GM18951 (cell line): Measurements from ENCODE around the gene PYCARD.

Experiments
- POLR2A ChIP-seq: IDR thresholded peaks from 4 replicates; pipeline ENCODE4 v1.6.1; 2011; ENCODE audit warnings: mild to moderate bottlenecking; ENCODE audit not compliant: insufficient read length, insufficient read depth; ENCODE audit errors: extremely low read depth
- in situ Hi-C: fragments of 300-500 bp; cut with MboI; formaldehyde crosslinking; loops from one replicate; pipeline ENCODE4 v1.12.0; 2022; ENCODE audit warnings: low sequenced_read_pairs, mixed read lengths, inconsistent platforms; ENCODE audit not compliant: unreplicated experiment

PYCARD gene

DNA sequence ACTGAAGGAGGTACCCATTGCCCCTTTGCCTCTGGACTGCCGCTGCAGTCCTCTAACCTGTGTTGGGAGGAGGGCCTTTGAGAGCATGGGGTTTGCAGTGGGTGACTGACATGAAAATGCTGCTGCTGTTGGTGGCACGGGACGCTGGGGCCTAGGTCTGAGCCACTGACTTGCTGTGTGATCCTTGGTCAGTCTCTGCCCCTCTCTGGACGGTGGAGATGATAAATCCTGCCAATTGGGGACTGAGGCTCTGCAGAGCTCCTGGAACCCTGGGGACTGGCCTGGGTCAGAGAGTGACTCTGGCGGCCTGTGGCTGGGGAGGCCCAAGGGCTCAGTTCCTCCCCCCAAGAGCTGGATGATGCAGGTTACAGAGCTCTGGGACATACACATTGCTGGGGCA lies 20.5 kb upstream of the PYCARD start:
- TF ChIP-seq POLR2A: no peak
- in situ Hi-C loops: no loop called here

- no peak for TF ChIP-seq POLR2A
- in situ Hi-C loops: no loop called here
Measured at GRCh38 chr16:31221357-31222160, 19.0 kb upstream of the PYCARD start.

- TF ChIP-seq POLR2A: no peak
- in situ Hi-C loops: no loop called here
Measured at GRCh38 chr16:31219154-31219741, 16.7 kb upstream of the PYCARD start.

- in situ Hi-C loops: no loop called here
- no peak for TF ChIP-seq POLR2A
Measured at GRCh38 chr16:31217136-31217530, 14.6 kb upstream of the PYCARD start.

GRCh38 chr16:31216422-31217135 lies 14.0 kb upstream of the PYCARD start, which contains the start of gene PYDC1:
Gene PYDC1, minus strand, starts transcription at chr16:31217135. Its CDS starts 107 bp downstream, at chr16:31217028.
- in situ Hi-C loops: no loop called here
- no peak for TF ChIP-seq POLR2A

- TF ChIP-seq POLR2A: no peak
- in situ Hi-C loops: no loop called here
Measured at GRCh38 chr16:31215287-31216162, 13.0 kb upstream of the PYCARD start.

GRCh38 chr16:31214708-31215286 lies 12.2 kb upstream of the PYCARD start:
- in situ Hi-C loops: no loop called here
- TF ChIP-seq POLR2A: no peak

DNA sequence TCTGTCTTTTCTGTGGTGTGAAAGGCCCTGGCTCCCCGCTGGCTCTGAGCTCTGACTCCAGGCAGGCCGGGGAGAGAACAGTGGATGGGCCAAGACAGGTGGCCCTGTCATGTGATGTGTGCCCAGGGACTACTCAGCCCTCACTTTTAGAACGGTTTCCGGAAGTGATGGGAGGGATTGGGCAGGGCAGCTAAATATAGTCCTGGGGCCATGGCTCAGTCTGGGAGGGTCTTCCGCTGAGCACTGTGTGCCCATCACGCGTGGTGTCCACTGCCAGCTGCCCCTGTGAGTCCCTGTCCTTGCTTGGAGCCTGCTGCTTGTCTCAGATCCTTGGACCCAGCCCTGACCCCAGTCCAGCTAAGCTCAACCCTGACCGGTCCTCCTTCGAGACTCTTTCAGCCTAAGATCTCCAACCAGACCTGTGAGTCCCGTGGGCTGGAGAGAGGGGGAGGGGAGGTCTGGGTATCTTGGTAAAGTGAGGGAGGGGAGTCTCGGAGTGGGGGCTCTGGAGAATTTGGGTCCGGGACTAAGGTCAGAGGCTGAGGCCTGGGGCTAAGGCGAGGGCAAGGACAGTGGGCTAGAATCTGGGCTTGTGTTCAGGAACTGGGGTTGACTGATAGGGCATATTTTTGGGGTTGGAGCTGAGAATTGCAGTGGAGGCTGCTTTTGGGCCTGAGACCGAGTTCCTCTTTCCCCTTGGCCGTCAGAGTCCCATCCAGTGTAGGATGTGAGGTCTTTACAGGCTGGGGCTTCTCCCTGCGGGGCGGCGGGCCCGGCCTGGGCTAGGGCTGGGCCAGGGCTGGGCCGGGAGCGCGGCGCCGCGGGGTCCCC lies 11.5 kb upstream of the PYCARD start, which contains the start of gene TRIM72:
Gene TRIM72 (plus strand): TSS at position 243 of the 831 bp plus-strand sequence. CDS start 620 bp downstream, outside the sequence.
- no peak for TF ChIP-seq POLR2A
- in situ Hi-C loops: no loop called here

DNA sequence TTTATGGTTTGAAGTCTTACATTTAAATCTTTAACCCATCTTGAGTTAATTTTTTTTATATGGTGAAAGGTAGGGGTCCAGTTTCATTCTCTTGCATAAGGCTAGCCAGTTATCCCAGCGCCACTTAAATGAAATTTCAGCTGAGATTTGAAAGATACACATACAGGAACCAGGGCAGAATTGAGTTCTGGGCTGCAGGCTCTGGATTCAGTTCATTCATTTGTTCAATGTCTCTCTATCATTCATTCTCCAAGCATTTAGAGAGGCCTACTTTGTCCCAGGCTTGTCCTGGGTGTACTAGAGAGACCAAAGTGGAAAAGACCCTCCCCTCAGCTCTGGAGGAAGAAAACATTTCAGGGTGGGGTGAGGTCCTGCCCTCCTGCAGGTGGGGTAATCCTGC lies 10.8 kb upstream of the PYCARD start:
- no peak for TF ChIP-seq POLR2A
- in situ Hi-C loops: no loop called here

DNA sequence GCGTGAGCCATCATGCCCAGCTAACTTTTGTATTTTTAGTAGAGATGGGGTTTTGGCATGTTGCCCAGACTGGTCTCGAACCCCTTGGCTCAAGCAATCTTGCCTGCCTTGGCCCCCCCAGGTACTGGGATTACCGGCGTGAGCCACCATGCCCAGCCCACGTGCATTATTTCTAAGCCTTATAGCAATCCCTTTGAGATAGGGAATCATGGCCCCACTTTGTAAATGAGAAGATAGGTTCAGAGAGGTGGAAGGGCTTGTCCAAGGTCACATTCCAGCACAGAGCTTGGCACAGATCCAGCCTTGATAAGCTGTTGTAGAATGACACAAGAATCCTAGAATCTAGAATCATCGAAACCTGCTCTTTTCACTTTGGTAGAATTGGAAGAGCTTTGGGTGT lies 4.2 kb upstream of the PYCARD start:
- in situ Hi-C loops: no loop called here

DNA sequence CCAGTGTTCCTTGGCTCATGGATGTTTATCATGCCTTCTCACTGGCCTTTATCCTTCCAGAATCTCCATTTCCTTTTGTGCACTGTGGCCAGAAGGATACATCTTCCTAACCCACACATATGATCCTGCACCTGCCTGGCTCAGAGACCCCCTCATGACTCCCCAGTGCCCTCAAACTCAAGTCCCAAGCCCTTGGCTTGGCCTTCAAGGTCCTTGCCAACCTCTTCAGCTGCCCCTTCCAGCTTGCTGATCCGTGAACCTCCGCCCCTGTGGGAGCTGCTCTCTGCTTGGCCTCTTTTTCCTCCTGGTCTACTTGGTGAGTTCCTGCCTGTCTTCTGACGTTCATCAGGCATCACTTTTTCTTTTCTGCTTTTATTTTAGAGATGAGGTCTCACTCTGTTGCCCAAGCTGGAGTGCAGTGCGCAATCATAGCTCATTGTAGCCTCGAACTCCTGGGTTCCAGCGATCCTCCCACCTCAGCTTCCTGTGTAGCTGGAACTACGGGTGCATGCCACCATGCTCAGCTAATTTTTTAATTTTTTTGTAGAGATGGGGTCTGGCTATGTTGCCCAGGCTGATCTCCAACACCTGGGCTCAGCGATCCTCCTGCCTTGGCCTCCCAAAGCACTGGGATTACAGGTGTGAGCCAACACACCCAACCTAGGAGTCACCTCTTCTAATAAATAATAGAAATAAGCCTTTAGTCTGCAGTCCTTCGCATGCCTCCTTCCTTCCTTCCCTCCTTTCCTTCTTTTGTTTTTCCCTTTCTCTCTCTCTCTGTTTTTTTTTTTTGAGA lies 2.5 kb upstream of the PYCARD start:
- no peak for TF ChIP-seq POLR2A
- in situ Hi-C loops: no loop called here

More for the DNA sequence above, 4.2 kb upstream of the PYCARD start:
- TF ChIP-seq POLR2A: no peak
